SH-SY5Y (cell line): ENCODE data around the gene FXR2.

Source experiments
- GATA2 ChIP-seq: IDR thresholded peaks from 2 replicates; pipeline ENCODE4 v1.6.1; 2011; ENCODE audit warnings: mild to moderate bottlenecking, low read depth, low read length
- GATA3 ChIP-seq: IDR thresholded peaks from 2 replicates; pipeline ENCODE4 v1.6.1; 2011; ENCODE audit warnings: low read depth, mild to moderate bottlenecking, low read length, moderate library complexity

FXR2 gene

GRCh38 chr17:7614425-7615264 is at the start of gene FXR2:
TSS of gene FXR2 (minus strand) at chr17:7614897. CDS start at chr17:7614532, 365 bp downstream.
- no peak for TF ChIP-seq GATA2

GRCh38 chr17:7656958-7657609 is 42.4 kb upstream of the FXR2 start:
- no peak for TF ChIP-seq GATA3
- TF ChIP-seq GATA2: no peak

GRCh38 chr17:7655541-7655840 is 40.8 kb upstream of the FXR2 start:
- TF ChIP-seq GATA3 (no peak), GATA2 (no peak)

GRCh38 chr17:7654832-7655540 is 40.3 kb upstream of the FXR2 start:
- TF ChIP-seq GATA3 (no peak), GATA2 (no peak)

GRCh38 chr17:7652388-7653356 is 38.0 kb upstream of the FXR2 start:
- TF ChIP-seq GATA2: no peak
- no peak for TF ChIP-seq GATA3

GRCh38 chr17:7651665-7652387 is 37.1 kb upstream of the FXR2 start:
- TF ChIP-seq GATA2: no peak
- no peak for TF ChIP-seq GATA3

- TF ChIP-seq GATA2 (no peak), GATA3 (no peak)
These were observed 36.5 kb upstream of the FXR2 start for GRCh38 chr17:7651097-7651664.

GRCh38 chr17:7650509-7651096 is 35.9 kb upstream of the FXR2 start, which contains the start of gene ATP1B2:
TSS of gene ATP1B2 (plus strand) at chr17:7650926. CDS start at chr17:7651519, 593 bp downstream.
- TF ChIP-seq GATA3 (no peak), GATA2 (no peak)

- TF ChIP-seq GATA2: no peak
- TF ChIP-seq GATA3: no peak
These were observed 32.3 kb upstream of the FXR2 start for GRCh38 chr17:7647018-7647417.

GRCh38 chr17:7646457-7646856 is 31.8 kb upstream of the FXR2 start:
- TF ChIP-seq GATA3: no peak
- no peak for TF ChIP-seq GATA2

- TF ChIP-seq GATA2 (no peak), GATA3 (no peak)
These were observed 30.1 kb upstream of the FXR2 start for GRCh38 chr17:7644775-7645174.

GRCh38 chr17:7640783-7641182 is 26.1 kb upstream of the FXR2 start:
- no peak for TF ChIP-seq GATA2
- no peak for TF ChIP-seq GATA3

GRCh38 chr17:7636163-7636562 is 21.5 kb upstream of the FXR2 start:
- TF ChIP-seq GATA2 (no peak), GATA3 (no peak)
